B cell (primary cell): ENCODE data around the gene OR2M5. TPM values are rescaled to one million over a fixed set of nuclear protein-coding genes. Genes with fewer than 3 reads are reported as not detected.

Source experiments
- ATAC-seq: fragments of 200-7000 bp; cut with Tn5 transposase; one replicate; pipeline ENCODE4 v1.10.0; 2021; ENCODE audit warnings: low read depth, mild to moderate bottlenecking, moderate number of reproducible peaks, moderate library complexity
- CTCF ChIA-PET: fragments of 350-600 bp; sonication (Branson Sonifier 250); formaldehyde crosslinking; loops from one replicate; lab custom pipeline; 2021; ENCODE audit warnings: antibody characterized with exemption, inconsistent platforms; lab: Charles Lee
- POLR2A ChIA-PET: fragments of 350-600 bp; sonication (Branson Sonifier 250); formaldehyde crosslinking; loops from one replicate; lab custom pipeline; 2021; ENCODE audit warnings: antibody characterized with exemption; lab: Charles Lee
- DNase-seq: peaks from one replicate; pipeline ENCODE4 v3.0.0; 2013
- H2AFZ ChIP-seq: 2 replicates; pipeline ENCODE4 v1.6.1; 2012; ENCODE audit warnings: mild to moderate bottlenecking, low read depth, low read length; ENCODE audit not compliant: insufficient read depth, poor library complexity, severe bottlenecking
- H3K27ac ChIP-seq, 2 donors: 1 replicate in 1 of 2; 2 replicates in 1 of 2; pipeline ENCODE4 v1.5.1; 2012 to 2013; ENCODE audit warnings: low read length in 2 of 2, mild to moderate bottlenecking in 2 of 2, moderate library complexity in 1 of 2
- H3K27me3 ChIP-seq, 4 experiments: fragments of 200-600 bp in 1 of 4; sonication (generic) in 1 of 4; replicated peaks in 1 of 4; 1 replicate in 2 of 4; 2 replicates in 2 of 4; pipeline versions ENCODE4 v1.6.1 to v1.7.0; 2013 to 2016; ENCODE audit warnings: low read length in 3 of 4, mild to moderate bottlenecking in 2 of 4, mixed read lengths in 1 of 4, moderate library complexity in 1 of 4; ENCODE audit not compliant: insufficient read depth in 4 of 4, control insufficient read depth in 3 of 4; ENCODE audit errors: control extremely low read depth in 1 of 4
- H3K36me3 ChIP-seq, 2 experiments: replicated peaks in 1 of 2; 1 replicate in 1 of 2; 2 replicates in 1 of 2; pipeline versions ENCODE4 v1.6.1 to v1.7.1; 2013; ENCODE audit warnings: low read length in 1 of 2; ENCODE audit not compliant: insufficient read depth in 2 of 2, control insufficient read depth in 1 of 2; ENCODE audit errors: control extremely low read depth in 1 of 2, extremely low read depth in 1 of 2
- H3K4me1 ChIP-seq, 2 donors: fragments of 200-600 bp in 1 of 2; sonication (generic) in 1 of 2; 1 replicate in 1 of 2; 2 replicates in 1 of 2; pipeline versions ENCODE4 v1.5.1 to v1.6.1; 2013 to 2017; ENCODE audit warnings: low read length in 2 of 2; ENCODE audit not compliant: control insufficient read depth in 2 of 2, insufficient read depth in 2 of 2
- H3K4me2 ChIP-seq: replicated peaks from 2 replicates; pipeline ENCODE3; 2012; ENCODE audit warnings: mild to moderate bottlenecking, low read depth, low read length; ENCODE audit not compliant: poor library complexity, severe bottlenecking
- H3K4me3 ChIP-seq, 5 experiments: fragments of 200-600 bp in 1 of 5; sonication (generic) in 1 of 5; 1 replicate in 3 of 5; 2 replicates in 2 of 5; pipeline versions ENCODE4 v1.5.1 to v1.7.0; 2011 to 2016; ENCODE audit warnings: low read length in 4 of 5, mild to moderate bottlenecking in 4 of 5, low read depth in 2 of 5, control low read depth in 1 of 5, moderate library complexity in 1 of 5; ENCODE audit not compliant: insufficient read depth in 1 of 5; ENCODE audit errors: control extremely low read depth in 1 of 5, extremely low read depth in 1 of 5
- H3K79me2 ChIP-seq: fragments of 200-600 bp; sonication (generic); one replicate; pipeline ENCODE4 v1.6.0; 2016; ENCODE audit warnings: low read length; ENCODE audit not compliant: control insufficient read depth, insufficient read depth
- H3K9ac ChIP-seq: fragments of 200-600 bp; sonication (generic); 2 replicates; pipeline ENCODE4 v1.6.1; 2017; ENCODE audit warnings: mild to moderate bottlenecking, low read length, moderate library complexity
- H3K9me3 ChIP-seq, 3 donors: one replicate each; pipeline versions ENCODE4 v1.6.1 to v1.7.1; 2013; ENCODE audit warnings: low read length in 2 of 3; ENCODE audit not compliant: control insufficient read depth in 2 of 3, insufficient read depth in 1 of 3; ENCODE audit errors: control extremely low read depth in 1 of 3
- H4K20me1 ChIP-seq: 2 replicates; pipeline ENCODE4 v1.6.0; 2012; ENCODE audit warnings: mild to moderate bottlenecking, low read length; ENCODE audit not compliant: insufficient read depth, control insufficient read depth, poor library complexity, severe bottlenecking
- H3K27ac Mint-ChIP-seq: one replicate; pipeline ENCODE4 v1.8.0; 2021; ENCODE audit warnings: mixed read lengths
- H3K27me3 Mint-ChIP-seq: one replicate; pipeline ENCODE4 v1.8.0; 2021; ENCODE audit warnings: mixed read lengths
- H3K4me1 Mint-ChIP-seq: one replicate; pipeline ENCODE4 v1.8.0; 2021; ENCODE audit warnings: mixed read lengths
- H3K4me3 Mint-ChIP-seq: one replicate; pipeline ENCODE4 v1.8.0; 2021; ENCODE audit warnings: mixed read lengths
- H3K9me3 Mint-ChIP-seq: one replicate; pipeline ENCODE4 v1.8.0; 2022; ENCODE audit warnings: mixed read lengths; ENCODE audit not compliant: insufficient read depth
- CTCF ChIP-seq: fragments of 200-600 bp; IDR thresholded peaks from one replicate; pipeline ENCODE4 v1.8.0; 2022; ENCODE audit warnings: antibody characterized with exemption, mild to moderate bottlenecking
- EZH2 ChIP-seq: IDR thresholded peaks from 2 replicates; pipeline ENCODE4 v1.6.1; 2012; ENCODE audit warnings: borderline replicate concordance, low read depth, mild to moderate bottlenecking, moderate library complexity, low read length; ENCODE audit not compliant: insufficient read depth, poor library complexity, severe bottlenecking
- WGBS: methylation state at CpG from one replicate; pipeline ENCODE4 v1.1.5; 2013; ENCODE audit warnings: missing lambda C conversion rate; ENCODE audit not compliant: insufficient coverage; 5-methylcytosine and 5-hydroxymethylcytosine counted together
- intact Hi-C: fragments of 100-400 bp; cut with micrococcal nuclease; formaldehyde crosslinking; loops from one replicate; pipeline ENCODE4 v1.10.0; 2022
- polyA plus RNA-seq: library from polyadenylated mRNA; depleted of rRNA; stranded (reverse); fragments of >200 nt; gene quantifications from 2 replicates; pipeline ENCODE4 v1.2.3, GENCODE V29; 2012
- total RNA-seq, 2 donors: library from RNA; stranded (reverse); fragments of 120-200 nt in 1 of 2; gene quantifications; 1 replicate in 1 of 2; 2 replicates in 1 of 2; pipeline versions ENCODE4 v1.2.3 to v1.2.4, GENCODE V29; 2013 to 2022

Gene OR2M5
- total and polyA plus RNA-seq, 2 donors (not counting 1 experiment from before 2014, with no cell fraction given) = not detected

DNA sequence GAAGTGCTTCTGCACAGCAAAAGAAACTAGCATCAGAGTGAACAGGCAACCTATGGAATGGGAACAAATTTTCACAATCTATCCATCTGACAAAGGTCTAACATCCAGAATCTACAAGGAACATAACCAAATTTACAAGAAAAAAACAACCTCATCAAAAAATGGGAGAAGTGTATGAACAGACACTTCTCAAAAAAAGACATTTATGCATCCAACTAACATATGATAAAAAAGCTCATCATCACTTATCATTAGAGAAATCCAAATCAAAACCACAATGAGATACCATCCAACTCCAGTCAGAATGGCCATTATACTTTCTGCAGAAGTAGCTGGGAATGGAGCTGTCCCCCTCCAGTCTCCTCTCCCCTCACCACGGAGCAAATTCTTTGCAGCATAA lies 49.2 kb downstream of the OR2M5 start:
- POLR2A ChIA-PET = no interaction called here
- no peak for DNase-seq

More for the DNA sequence above, 49.2 kb downstream of the OR2M5 start:
- Histone ChIP-seq H3K4me1 (no peaks in the 10 kb centered on the region), H2AFZ (no peak overlapping the region), H3K27me3 (no peaks in the 10 kb centered on the region), H3K4me3 (no peak overlapping the region), H3K4me2 (no peak overlapping the region), H3K9me3 (peaks cover 0 to 4% (median 4%) of the 10 kb centered on the region in 3 donors), H4K20me1 (no peaks in the 10 kb centered on the region), H3K9ac (no peak overlapping the region), H3K36me3 (no peaks in the 10 kb centered on the region), H3K79me2 (no peaks in the 10 kb centered on the region), H3K27ac (no peak overlapping the region)
- ATAC-seq = no peak
- WGBS = no CpG with 5 or more reads among the region's 1 CpG
- H3K4me3 Mint-ChIP-seq = no peak overlapping the region
- CTCF ChIA-PET = no interaction called here
- no peak overlapping the region for H3K27ac Mint-ChIP-seq
- H3K27me3 Mint-ChIP-seq = no peaks in the 10 kb centered on the region
- TF ChIP-seq EZH2 (no peak), CTCF (no peak)
- no peaks in the 10 kb centered on the region for H3K4me1 Mint-ChIP-seq
- peaks cover 6% of the 10 kb centered on the region for H3K9me3 Mint-ChIP-seq
- intact Hi-C loops = no loop called here

Other genes with a start within 250 kb of the OR2M5 start
- gene OR2W3, start 249.6 kb upstream of the OR2M5 start, total RNA-seq = 0.34 TPM in 1 of 2 replicates, not detected in the other
- gene OR2W3, start 249.6 kb upstream of the OR2M5 start, polyA plus RNA-seq = 1.5 and 2.5 TPM in 2 replicates
- gene OR2T8, start 224.9 kb upstream of the OR2M5 start, total RNA-seq = not detected in 2 replicates
- gene OR2T8, start 224.9 kb upstream of the OR2M5 start, polyA plus RNA-seq = 0.67 TPM in 1 of 2 replicates, not detected in the other
- not detected in 2 replicates for gene OR2AJ1, start 220.3 kb upstream of the OR2M5 start, total RNA-seq
- not detected in 2 replicates for gene OR2AJ1, start 220.3 kb upstream of the OR2M5 start, polyA plus RNA-seq
- 0.44 and 0.94 TPM in 2 replicates for gene OR2L8, start 196.3 kb upstream of the OR2M5 start, total RNA-seq
- 0.20 TPM in 1 of 2 replicates, not detected in the other for gene OR2L8, start 196.3 kb upstream of the OR2M5 start, polyA plus RNA-seq
- gene OR2AK2, start 179.9 kb upstream of the OR2M5 start, total RNA-seq = 0.39 and 0.61 TPM in 2 replicates
- gene OR2AK2, start 179.9 kb upstream of the OR2M5 start, polyA plus RNA-seq = 0.27 and 0.60 TPM in 2 replicates
- 0.27 TPM in 1 of 2 replicates, not detected in the other for gene OR2L5, start 131.5 kb upstream of the OR2M5 start, total RNA-seq
- 0.09 and 0.13 TPM in 2 replicates for gene OR2L5, start 131.5 kb upstream of the OR2M5 start, polyA plus RNA-seq
- gene OR2L2, start 115.1 kb upstream of the OR2M5 start, total RNA-seq = 0.44 and 0.52 TPM in 2 replicates
- 0.72 and 1.7 TPM in 2 replicates for gene OR2L2, start 115.1 kb upstream of the OR2M5 start, polyA plus RNA-seq
- gene OR2L3, start 98.3 kb upstream of the OR2M5 start, total RNA-seq = 0.10 TPM in 1 of 2 replicates, not detected in the other
- 0.17 and 0.42 TPM in 2 replicates for gene OR2L3, start 98.3 kb upstream of the OR2M5 start, polyA plus RNA-seq
- not detected in 2 replicates for gene OR2L13, start 50.0 kb upstream of the OR2M5 start, total RNA-seq
- 0.27 and 0.73 TPM in 2 replicates for gene OR2L13, start 50.0 kb upstream of the OR2M5 start, polyA plus RNA-seq
- gene OR2M2, start 29.7 kb downstream of the OR2M5 start, total RNA-seq = not detected in 2 replicates
- gene OR2M2, start 29.7 kb downstream of the OR2M5 start, polyA plus RNA-seq = not detected in 2 replicates
- gene OR2M3, start 52.1 kb downstream of the OR2M5 start, total RNA-seq = not detected in 2 replicates
- gene OR2M3, start 52.1 kb downstream of the OR2M5 start, polyA plus RNA-seq = not detected in 2 replicates
- not detected in 2 replicates for gene OR2M4, start 86.3 kb downstream of the OR2M5 start, total RNA-seq
- gene OR2M4, start 86.3 kb downstream of the OR2M5 start, polyA plus RNA-seq = 0.01 TPM in 1 of 2 replicates, not detected in the other
- not detected in 2 replicates for gene OR2T33, start 132.8 kb downstream of the OR2M5 start, total RNA-seq
- gene OR2T33, start 132.8 kb downstream of the OR2M5 start, polyA plus RNA-seq = not detected in 2 replicates
- gene OR2T12, start 158.3 kb downstream of the OR2M5 start, total RNA-seq = not detected in 2 replicates
- gene OR2T12, start 158.3 kb downstream of the OR2M5 start, polyA plus RNA-seq = not detected in 2 replicates
- gene OR2M7, start 179.4 kb downstream of the OR2M5 start, total RNA-seq = not detected in 2 replicates
- not detected in 2 replicates for gene OR2M7, start 179.4 kb downstream of the OR2M5 start, polyA plus RNA-seq
- not detected in 2 replicates for gene OR14C36, start 203.6 kb downstream of the OR2M5 start, total RNA-seq
- not detected in 2 replicates for gene OR14C36, start 203.6 kb downstream of the OR2M5 start, polyA plus RNA-seq
- not detected in 2 replicates for gene OR2T4, start 216.5 kb downstream of the OR2M5 start, total RNA-seq
- not detected in 2 replicates for gene OR2T4, start 216.5 kb downstream of the OR2M5 start, polyA plus RNA-seq
- gene OR2T6, start 230.6 kb downstream of the OR2M5 start, total RNA-seq = not detected in 2 replicates
- not detected in 2 replicates for gene OR2T6, start 230.6 kb downstream of the OR2M5 start, polyA plus RNA-seq